AG04450 (cell line): Measurements from ENCODE around the gene TRAK1. TPM values are rescaled to one million over a fixed set of nuclear protein-coding genes. Genes with fewer than 3 reads are reported as not detected.

ENCODE experiments used
- CTCF ChIA-PET: fragments of 300-600, 350-600 bp; formaldehyde crosslinking; extraction: SDS; loops from one replicate; lab custom pipeline; 2022; ENCODE audit warnings: antibody characterized with exemption, inconsistent platforms; lab: Charles Lee
- POLR2A ChIA-PET: fragments of 350-600 bp; formaldehyde crosslinking; extraction: SDS; loops from one replicate; lab custom pipeline; 2021; ENCODE audit warnings: antibody characterized with exemption, inconsistent platforms; lab: Yijun Ruan, JAX
- DNase-seq: peaks from one replicate; pipeline ENCODE4 v3.0.0-alpha.2; 2011; ENCODE audit warnings: low read depth, low spot score
- H3K27ac ChIP-seq: one replicate; pipeline ENCODE4 v1.5.1; 2012; ENCODE audit warnings: low read depth, low read length, control low read depth
- H3K27me3 ChIP-seq: one replicate; pipeline ENCODE4 v1.6.0; 2012; ENCODE audit warnings: low read length; ENCODE audit not compliant: control insufficient read depth, insufficient read depth
- H3K4me3 ChIP-seq: 2 replicates; pipeline ENCODE4 v1.5.1; 2011; ENCODE audit warnings: mild to moderate bottlenecking, low read depth, low read length, control low read depth
- H3K9me3 ChIP-seq: 2 replicates; pipeline ENCODE4 v1.5.1; 2012; ENCODE audit warnings: low read length; ENCODE audit not compliant: control insufficient read depth, insufficient read depth
- CTCF ChIP-seq: IDR thresholded peaks from 2 replicates; pipeline ENCODE4 v1.5.1; 2011; ENCODE audit warnings: low read depth, low read length, control low read depth, inconsistent platforms
- polyA plus RNA-seq: library from polyadenylated mRNA; depleted of rRNA; stranded (reverse); fragments of >200 nt; gene quantifications from 2 replicates; pipeline ENCODE4 v1.2.3, GENCODE V29; 2011

TRAK1 gene
- polyA plus RNA-seq, 1 experiment, result 22.3 TPM

DNA sequence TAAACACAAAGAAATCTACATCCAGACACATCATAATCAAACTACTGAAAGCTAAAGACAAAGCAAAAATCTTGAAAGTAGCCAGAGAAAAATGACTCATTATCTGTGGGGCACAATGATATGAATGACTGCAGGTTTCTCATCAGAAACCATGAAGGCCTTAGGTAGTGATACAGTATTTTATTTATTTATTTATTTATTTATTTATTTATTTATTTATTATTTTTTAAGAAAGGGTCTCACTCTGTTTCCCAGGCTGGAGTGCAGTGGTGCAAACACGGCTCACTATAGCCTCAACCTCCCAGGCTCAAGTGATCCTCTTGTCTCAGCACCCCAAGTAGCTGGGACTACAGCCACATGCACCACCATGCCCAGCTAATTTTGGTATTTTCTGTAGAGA, 159.6 kb downstream of the TRAK1 start:
- CTCF ChIA-PET, result interaction anchor here (1.0 kb wide), 1 partner anchor 193 kb away, joined by 3 read pairs; no protein-coding TSS in a partner anchor

DNA sequence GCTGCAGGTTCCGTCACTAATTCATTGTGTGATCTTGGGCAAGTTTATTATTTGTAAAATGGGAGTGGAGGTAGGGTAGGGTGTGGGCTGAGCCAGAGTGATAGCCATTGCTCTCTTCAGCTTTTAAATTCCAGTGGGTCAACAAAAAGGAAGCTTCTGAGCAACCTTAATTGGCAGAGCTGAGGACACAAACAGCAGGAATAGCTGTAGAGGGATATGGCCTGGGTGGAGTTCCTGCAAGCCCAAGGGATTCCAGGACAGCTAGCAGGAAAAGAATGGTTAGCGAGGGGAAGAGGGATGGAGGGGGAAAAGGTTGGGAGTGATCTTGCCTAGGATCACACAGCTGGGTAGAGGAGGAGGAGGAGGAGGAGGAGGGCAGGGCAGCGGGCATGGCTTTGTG, 163.4 kb downstream of the TRAK1 start:
- ChIA-PET POLR2A (no interaction called here), CTCF (interaction anchor here (1.1 to 1.3 kb wide), 2 partner anchors 64 to 190 kb away, joined by 3 read pairs; no protein-coding TSS in a partner anchor)
- Histone ChIP-seq H3K9me3 (no peaks in the 10 kb centered on the region), H3K27ac (no peak overlapping the region), H3K27me3 (peaks cover 5% of the 10 kb centered on the region), H3K4me3 (no peak overlapping the region)
- no peak for TF ChIP-seq CTCF
- no peak for DNase-seq

More for the DNA sequence above, 159.6 kb downstream of the TRAK1 start:
- TF ChIP-seq CTCF, result no peak
- Histone ChIP-seq H3K4me3 (no peak overlapping the region), H3K9me3 (no peaks in the 10 kb centered on the region), H3K27me3 (peaks cover 26% of the 10 kb centered on the region), H3K27ac (no peak overlapping the region)
- POLR2A ChIA-PET, result no interaction called here
- DNase-seq, result no peak

DNA sequence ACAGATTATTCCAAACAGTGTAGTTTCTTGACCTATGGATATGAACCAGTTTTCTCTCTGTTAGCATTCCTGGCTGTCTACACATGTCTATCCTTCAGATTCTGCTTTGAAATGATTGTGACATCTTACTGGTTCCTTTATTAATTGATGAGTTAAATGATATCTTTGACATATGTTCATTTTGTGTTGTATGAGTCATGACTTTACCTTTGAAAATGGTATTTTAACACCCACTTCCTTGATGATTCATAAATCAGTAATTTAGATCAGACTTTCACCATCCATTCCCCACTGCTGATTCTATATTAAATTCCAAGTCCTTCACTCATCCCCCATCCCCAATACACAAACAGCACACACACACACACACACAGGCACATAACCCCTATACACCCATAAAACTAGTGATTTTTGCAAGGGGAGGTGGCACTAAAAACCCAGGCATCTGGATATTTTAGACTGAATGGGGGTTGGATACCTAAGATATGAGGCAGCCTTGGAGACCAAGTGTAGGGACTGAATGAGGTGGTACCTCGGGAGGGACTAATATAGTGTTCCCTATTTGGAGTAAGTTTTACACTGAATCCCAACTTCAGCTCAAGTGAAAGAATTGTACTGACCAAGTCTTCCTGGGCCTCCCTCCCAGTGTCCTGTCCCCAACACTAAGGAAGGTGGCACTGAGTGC, 165.1 kb downstream of the TRAK1 start:
- DNase-seq, result no peak
- POLR2A ChIA-PET, result no interaction called here
- no peak overlapping the region for H3K27ac ChIP-seq
- TF ChIP-seq CTCF, result no peak
- no peaks in the 10 kb centered on the region for H3K9me3 ChIP-seq
- CTCF ChIA-PET, result interaction anchor here (1.0 kb wide), 2 partner anchors 9 to 27 kb away, joined by 3 read pairs; no protein-coding TSS in a partner anchor
- peaks cover 13% of the 10 kb centered on the region for H3K27me3 ChIP-seq
- no peak overlapping the region for H3K4me3 ChIP-seq

DNA sequence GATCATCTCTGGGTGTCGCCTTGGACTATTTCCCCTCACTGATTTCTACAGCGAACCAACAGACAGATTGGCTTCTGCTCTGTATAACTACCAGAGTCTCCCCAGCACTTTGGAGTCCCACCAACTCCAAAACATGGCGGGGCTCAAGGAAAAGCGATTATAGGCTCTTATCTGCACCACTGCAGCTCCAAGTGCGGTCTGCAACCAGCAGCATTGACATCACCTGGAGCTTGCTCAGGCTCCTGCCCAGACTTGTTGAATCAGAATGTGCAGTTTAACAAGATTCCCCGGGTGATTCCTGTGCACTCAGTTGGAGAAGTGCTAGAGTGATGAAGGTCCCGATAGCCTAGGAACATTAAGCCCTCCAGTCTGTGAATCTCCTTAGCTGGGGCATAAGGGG, 165.8 kb downstream of the TRAK1 start:
- H3K27me3 ChIP-seq, result peaks cover 19% of the 10 kb centered on the region
- DNase-seq, result no peak
- TF ChIP-seq CTCF, result no peak
- ChIA-PET CTCF (interaction anchor here (1.1 kb wide), 1 partner anchor 291 kb away, joined by 4 read pairs; no protein-coding TSS in a partner anchor), POLR2A (no interaction called here)
- no peak overlapping the region for H3K27ac ChIP-seq
- H3K4me3 ChIP-seq, result no peak overlapping the region
- no peaks in the 10 kb centered on the region for H3K9me3 ChIP-seq

- DNase-seq, result peak; percentile 60
- H3K27me3 ChIP-seq, result peaks cover 50% of the 10 kb centered on the region
- ChIA-PET POLR2A (no interaction called here), CTCF (interaction anchor here (0.8 to 6.2 kb wide), 2 partner anchors 14 to 821 kb away, joined by 3 to 27 read pairs; no protein-coding TSS in a partner anchor)
- no peak overlapping the region for H3K27ac ChIP-seq
- TF ChIP-seq CTCF, result no peak
- peaks cover 8% of the 10 kb centered on the region; the same call in 1 of the 2 replicates for H3K9me3 ChIP-seq
- no peak overlapping the region for H3K4me3 ChIP-seq
These were observed 171.4 kb downstream of the TRAK1 start for GRCh38 chr3:42262525-42262924.
